Suprapubic skin (tissue), 4 donors: ENCODE results near the gene VWA2. TPM values are rescaled to one million over a fixed set of nuclear protein-coding genes. Genes with fewer than 3 reads are reported as not detected.

Experiments used
- DNase-seq, 2 donors: peaks; one replicate each; pipeline ENCODE4 v3.0.0-alpha.2; 2019; ENCODE audit warnings: low spot score in 2 of 2
- H3K27ac ChIP-seq: fragments of 200-600 bp; sonication (generic); one replicate; pipeline ENCODE4 v1.5.1; 2019
- H3K27me3 ChIP-seq: fragments of 200-600 bp; sonication (generic); one replicate; pipeline ENCODE4 v1.5.1; 2019
- H3K36me3 ChIP-seq: fragments of 200-600 bp; sonication (generic); one replicate; pipeline ENCODE4 v1.5.1; 2019
- H3K4me1 ChIP-seq: fragments of 200-600 bp; sonication (generic); one replicate; pipeline ENCODE4 v1.5.1; 2019
- H3K4me3 ChIP-seq: fragments of 200-600 bp; sonication (generic); one replicate; pipeline ENCODE4 v1.5.1; 2019; ENCODE audit warnings: mild to moderate bottlenecking
- H3K9me3 ChIP-seq: fragments of 200-600 bp; sonication (generic); one replicate; pipeline ENCODE4 v1.5.1; 2019
- EP300 ChIP-seq: sonication (generic); formaldehyde crosslinking; IDR thresholded peaks from one replicate; pipeline ENCODE4 v1.6.1; 2017; ENCODE audit warnings: antibody characterized with exemption
- POLR2A ChIP-seq, 2 donors: fragments of 450-650 bp; IDR thresholded peaks; one replicate each; pipeline ENCODE4 v1.6.1; 2017; ENCODE audit warnings: antibody characterized with exemption in 2 of 2, mild to moderate bottlenecking in 2 of 2, moderate library complexity in 2 of 2
- POLR2AphosphoS5 ChIP-seq, 3 donors: sonication (generic); formaldehyde crosslinking; IDR thresholded peaks; one replicate each; pipeline ENCODE4 v1.6.1; 2017; ENCODE audit warnings: antibody characterized with exemption in 3 of 3
- WGBS: methylation state at CpG from one replicate; pipeline ENCODE4 v1.1.5; 2018; 5-methylcytosine and 5-hydroxymethylcytosine counted together
- total RNA-seq, 4 donors: library from RNA; depleted of rRNA; stranded (reverse); fragments of >200 nt; gene quantifications; one replicate each; pipeline ENCODE4 v1.1.0, GENCODE V29; 2016
- TF ChIP-seq, protein P1 (sequence below), 2 donors: fragments of 200-600 bp in 1 of 2; fragments of 450-650 bp in 1 of 2; sonication (generic) in 1 of 2; IDR thresholded peaks; one replicate each; pipeline ENCODE4 v1.5.1; 2016 to 2019; ENCODE audit warnings: antibody characterized with exemption in 2 of 2, mild to moderate bottlenecking in 1 of 2, moderate library complexity in 1 of 2

Gene VWA2
- total RNA-seq, 4 donors from 2014 or later: 15.7 to 31.0 (median 20.2) TPM

DNA sequence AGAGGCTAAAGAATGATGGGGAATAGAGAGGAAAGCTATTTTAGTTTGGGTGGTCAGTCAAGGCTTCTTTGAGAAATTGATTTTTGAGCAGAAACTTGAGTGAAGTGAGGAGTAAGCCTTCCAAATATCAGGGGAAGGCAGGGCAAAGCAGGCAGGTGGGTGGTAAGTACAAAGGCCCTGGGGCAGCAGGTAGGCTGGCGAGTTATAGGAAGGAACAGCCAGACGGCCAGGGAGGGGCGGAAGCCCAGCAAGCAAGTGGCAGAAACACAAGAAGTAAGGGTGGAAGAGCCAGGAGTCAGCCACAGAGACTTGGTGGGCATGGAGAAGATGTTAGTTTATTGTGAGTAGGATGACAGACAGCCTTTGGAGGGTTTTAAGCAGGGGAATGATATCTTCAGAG lies 34.9 kb downstream of the VWA2 start:
- 86% methylated on average over 3 of the region's 3 CpGs for WGBS
- TF ChIP-seq EP300: no peak
- TF ChIP-seq, protein P1, sequence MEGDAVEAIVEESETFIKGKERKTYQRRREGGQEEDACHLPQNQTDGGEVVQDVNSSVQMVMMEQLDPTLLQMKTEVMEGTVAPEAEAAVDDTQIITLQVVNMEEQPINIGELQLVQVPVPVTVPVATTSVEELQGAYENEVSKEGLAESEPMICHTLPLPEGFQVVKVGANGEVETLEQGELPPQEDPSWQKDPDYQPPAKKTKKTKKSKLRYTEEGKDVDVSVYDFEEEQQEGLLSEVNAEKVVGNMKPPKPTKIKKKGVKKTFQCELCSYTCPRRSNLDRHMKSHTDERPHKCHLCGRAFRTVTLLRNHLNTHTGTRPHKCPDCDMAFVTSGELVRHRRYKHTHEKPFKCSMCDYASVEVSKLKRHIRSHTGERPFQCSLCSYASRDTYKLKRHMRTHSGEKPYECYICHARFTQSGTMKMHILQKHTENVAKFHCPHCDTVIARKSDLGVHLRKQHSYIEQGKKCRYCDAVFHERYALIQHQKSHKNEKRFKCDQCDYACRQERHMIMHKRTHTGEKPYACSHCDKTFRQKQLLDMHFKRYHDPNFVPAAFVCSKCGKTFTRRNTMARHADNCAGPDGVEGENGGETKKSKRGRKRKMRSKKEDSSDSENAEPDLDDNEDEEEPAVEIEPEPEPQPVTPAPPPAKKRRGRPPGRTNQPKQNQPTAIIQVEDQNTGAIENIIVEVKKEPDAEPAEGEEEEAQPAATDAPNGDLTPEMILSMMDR (IDR thresholded peaks at IDR 0.05): no peak
- no peak for TF ChIP-seq POLR2AphosphoS5 (IDR thresholded peaks at IDR 0.05)
- no peak for TF ChIP-seq POLR2A (IDR thresholded peaks at IDR 0.05)
- peak; percentile 26 to 50 for DNase-seq
- H3K4me3 ChIP-seq: no peak overlapping the region
- H3K27me3 ChIP-seq: no peaks in the 10 kb centered on the region
- H3K27ac ChIP-seq: no peak overlapping the region
- no peaks in the 10 kb centered on the region for H3K36me3 ChIP-seq
- peaks cover 24% of the 10 kb centered on the region for H3K4me1 ChIP-seq
- no peaks in the 10 kb centered on the region for H3K9me3 ChIP-seq

DNA sequence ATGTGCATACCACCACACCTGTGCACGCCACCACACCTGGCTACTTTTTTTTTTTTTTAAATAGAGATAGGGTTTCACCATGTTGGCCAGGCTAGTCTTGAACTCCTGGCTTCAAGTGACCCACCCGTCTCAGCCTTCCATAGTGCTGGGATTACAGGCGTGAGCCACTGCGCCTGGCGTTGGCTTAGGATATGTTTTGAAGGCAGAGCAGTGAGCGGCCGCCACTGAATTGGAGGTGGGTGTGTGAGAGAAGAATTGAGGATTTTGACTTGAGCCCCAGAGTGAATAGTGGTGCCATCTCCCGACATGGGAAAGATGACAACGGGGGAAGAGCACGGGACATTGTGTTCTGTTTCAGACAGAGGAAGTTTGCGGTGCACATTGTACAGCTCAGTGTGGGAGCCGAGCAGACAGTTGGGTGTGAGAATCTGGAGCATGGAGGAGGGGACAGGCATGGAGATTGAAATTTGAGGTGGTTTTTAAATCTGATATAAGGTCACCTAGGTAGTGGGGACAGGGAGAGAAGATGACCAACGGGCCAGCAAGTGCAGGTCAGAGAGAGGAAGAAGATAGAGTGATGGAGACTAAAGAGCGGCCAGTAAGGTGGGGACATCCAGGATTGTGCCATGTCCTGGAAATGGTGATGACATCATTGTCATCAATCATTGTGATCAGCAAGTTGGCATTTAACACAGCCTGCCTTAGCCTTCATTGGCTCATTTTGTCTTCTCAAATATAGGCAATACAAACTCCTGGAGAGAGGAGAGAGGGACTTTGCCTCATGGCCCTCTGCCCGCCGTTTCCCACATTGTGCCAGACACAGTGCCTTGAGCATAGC lies 35.8 kb downstream of the VWA2 start:
- no peaks in the 10 kb centered on the region for H3K36me3 ChIP-seq
- WGBS: 94% methylated on average over 16 of the region's 16 CpGs
- no peak overlapping the region for H3K27ac ChIP-seq
- TF ChIP-seq, protein P1 (IDR thresholded peaks at IDR 0.05): no peak
- TF ChIP-seq POLR2A (IDR thresholded peaks at IDR 0.05): no peak
- TF ChIP-seq EP300: no peak
- TF ChIP-seq POLR2AphosphoS5 (IDR thresholded peaks at IDR 0.05): no peak
- H3K4me1 ChIP-seq: peaks cover 27% of the 10 kb centered on the region
- no peaks in the 10 kb centered on the region for H3K9me3 ChIP-seq
- no peaks in the 10 kb centered on the region for H3K27me3 ChIP-seq
- H3K4me3 ChIP-seq: no peak overlapping the region
- peak; percentile 42 to 62 for DNase-seq

DNA sequence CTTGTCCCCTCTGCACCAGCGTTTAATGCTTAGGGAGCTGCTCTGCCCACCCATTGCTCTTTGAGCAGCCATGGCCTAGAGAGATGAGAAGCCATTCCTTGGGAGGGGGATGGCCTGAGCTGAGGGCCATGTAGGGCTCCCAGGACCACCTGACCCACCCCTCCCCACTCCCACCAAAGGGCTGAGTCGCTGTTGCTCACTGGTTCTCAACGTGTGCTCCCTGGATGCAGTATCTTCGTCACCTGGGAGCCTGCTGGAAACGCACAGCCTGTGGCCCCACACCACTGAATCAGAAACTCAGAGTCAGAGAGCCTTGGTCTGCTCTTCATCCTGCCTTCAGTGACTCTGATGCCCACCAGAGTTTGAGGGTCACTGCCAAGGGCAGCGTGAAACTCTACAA lies 37.0 kb downstream of the VWA2 start:
- no peak overlapping the region for H3K4me3 ChIP-seq
- H3K9me3 ChIP-seq: no peaks in the 10 kb centered on the region
- TF ChIP-seq EP300: no peak
- TF ChIP-seq POLR2AphosphoS5 (IDR thresholded peaks at IDR 0.05): no peak
- TF ChIP-seq, protein P1 (IDR thresholded peaks at IDR 0.05): no peak
- WGBS: 84% methylated on average over 6 of the region's 6 CpGs
- peak; percentile 44 to 65 for DNase-seq
- no peaks in the 10 kb centered on the region for H3K36me3 ChIP-seq
- no peak overlapping the region for H3K27ac ChIP-seq
- peaks cover 31% of the 10 kb centered on the region for H3K4me1 ChIP-seq
- no peaks in the 10 kb centered on the region for H3K27me3 ChIP-seq

DNA sequence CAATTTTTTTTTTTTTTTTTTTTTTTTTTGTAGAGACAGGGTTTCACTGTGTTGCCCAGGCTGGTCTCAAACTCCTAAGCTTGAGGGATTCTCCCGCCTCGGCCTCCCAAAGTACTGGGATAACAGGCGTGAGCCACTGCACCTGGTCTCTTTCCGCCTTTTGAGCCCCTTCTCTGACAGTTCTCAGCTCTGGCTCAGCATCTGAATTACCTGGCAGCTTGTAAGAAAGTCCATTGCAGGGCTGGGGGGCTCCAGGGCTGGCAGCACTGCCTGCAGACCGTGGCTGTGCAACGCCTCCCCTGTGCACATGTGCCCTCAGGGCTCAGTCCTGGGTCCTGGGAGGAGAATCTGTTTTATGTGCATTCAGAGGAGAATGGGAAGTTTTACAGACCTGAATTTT lies 37.6 kb downstream of the VWA2 start:
- no peak overlapping the region for H3K4me3 ChIP-seq
- H3K4me1 ChIP-seq: peaks cover 25% of the 10 kb centered on the region
- TF ChIP-seq, protein P1 (IDR thresholded peaks at IDR 0.05): no peak
- no peak for TF ChIP-seq POLR2A (IDR thresholded peaks at IDR 0.05)
- peak; percentile 41 to 69 for DNase-seq
- WGBS: 96% methylated on average over 6 of the region's 6 CpGs
- no peaks in the 10 kb centered on the region for H3K36me3 ChIP-seq
- no peaks in the 10 kb centered on the region for H3K9me3 ChIP-seq
- H3K27ac ChIP-seq: no peak overlapping the region
- no peaks in the 10 kb centered on the region for H3K27me3 ChIP-seq

DNA sequence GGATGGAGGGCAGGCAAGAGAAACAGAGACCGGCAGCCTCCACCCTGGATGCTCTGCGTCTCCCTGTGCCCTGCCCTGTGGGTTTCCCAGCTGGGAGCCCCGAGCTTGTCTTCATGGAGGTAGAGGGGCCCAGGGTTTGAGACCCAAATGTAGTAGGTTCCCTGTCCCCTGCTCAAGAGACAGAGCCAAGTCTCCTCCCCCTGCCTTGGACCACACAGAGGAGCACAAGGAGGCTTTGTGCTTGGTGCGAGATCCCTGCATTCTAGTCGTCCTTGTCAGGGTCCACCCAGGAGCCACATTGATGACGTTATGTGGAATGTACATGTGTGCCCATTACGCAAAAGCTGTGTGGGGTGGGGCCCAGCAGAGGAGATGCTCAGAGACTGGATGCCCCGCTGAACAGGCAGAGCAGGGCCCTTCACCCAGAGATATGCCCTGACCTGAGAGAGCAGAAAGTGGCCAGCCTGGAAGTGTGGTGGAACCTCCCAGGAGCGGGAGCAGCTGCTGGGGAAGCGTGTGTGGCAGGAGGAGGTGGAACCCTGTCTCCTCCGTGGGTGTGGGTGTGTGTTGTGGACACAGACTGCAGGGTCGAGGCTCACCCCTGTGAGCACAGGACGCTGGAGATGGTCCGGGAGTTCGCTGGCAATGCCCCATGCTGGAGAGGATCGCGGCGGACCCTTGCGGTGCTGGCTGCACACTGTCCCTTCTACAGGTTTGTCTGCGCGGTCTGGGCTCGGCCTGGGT lies 39.3 kb downstream of the VWA2 start:
- no peaks in the 10 kb centered on the region for H3K27me3 ChIP-seq
- H3K27ac ChIP-seq: no peak overlapping the region
- H3K9me3 ChIP-seq: no peaks in the 10 kb centered on the region
- WGBS: 85% methylated on average over 19 of the region's 22 CpGs
- peak; percentile 59 to 76 for DNase-seq
- H3K36me3 ChIP-seq: no peaks in the 10 kb centered on the region
- TF ChIP-seq, protein P1 (IDR thresholded peaks at IDR 0.05): no peak
- TF ChIP-seq POLR2AphosphoS5 (IDR thresholded peaks at IDR 0.05): no peak
- no peak for TF ChIP-seq EP300
- TF ChIP-seq POLR2A (IDR thresholded peaks at IDR 0.05): no peak
- peaks cover 19% of the 10 kb centered on the region for H3K4me1 ChIP-seq
- H3K4me3 ChIP-seq: no peak overlapping the region
